ENCODE results near the gene NDUFA3. TPM values are rescaled to one million over a fixed set of nuclear protein-coding genes. Genes with fewer than 3 reads are reported as not detected.

The NDUFA3 gene
- total and polyA plus RNA-seq, 2 of the 13 experiments (the other 11 are each of a cell fraction or from before 2014, with no cell fraction given): 31.6 to 75.4 TPM

GRCh38 chr19:54137699-54138488, 35.2 kb downstream of the NDUFA3 start, which contains the start of gene CNOT3 (continued):
- TF ChIP-seq CEBPZ (IDR thresholded peaks at IDR 0.05; ENCODE audit: low read length) (no peak), ZNF816 (CRISPR knock-in tag; IDR thresholded peaks at IDR 0.05; ENCODE audit: borderline replicate concordance) (no peak), ZNF761 (CRISPR knock-in tag; conservative IDR thresholded peaks at IDR 0.05) (no peak), NR1H2 (CRISPR knock-in tag; IDR thresholded peaks at IDR 0.05; ENCODE audit: borderline replicate concordance, low read depth) (no peak), ZNF567 (CRISPR knock-in tag; IDR thresholded peaks at IDR 0.05; ENCODE audit: borderline replicate concordance) (no peak), ATF7 (IDR thresholded peaks at IDR 0.05) (no peak), ATF7 (CRISPR knock-in tag; IDR thresholded peaks at IDR 0.05) (no peak), SMAD3 (CRISPR knock-in tag; IDR thresholded peaks at IDR 0.05) (no peak), AKAP8 (CRISPR knock-in tag; IDR thresholded peaks at IDR 0.05) (no peak), ZNF775 (CRISPR knock-in tag; IDR thresholded peaks at IDR 0.05; ENCODE audit: borderline replicate concordance) (no peak), MBD4 (IDR thresholded peaks at IDR 0.05; ENCODE audit: borderline replicate concordance, low read length) (no peak), ZNF543 (CRISPR knock-in tag; IDR thresholded peaks at IDR 0.05) (no peak; the same call in 1 of the 2 replicates), ZNF362 (CRISPR knock-in tag; IDR thresholded peaks at IDR 0.05; ENCODE audit: borderline replicate concordance) (no peak), ZNF773 (CRISPR knock-in tag; IDR thresholded peaks at IDR 0.05; ENCODE audit: borderline replicate concordance) (no peak), ZNF501 (CRISPR knock-in tag; IDR thresholded peaks at IDR 0.05) (no peak), ZNF496 (CRISPR knock-in tag; IDR thresholded peaks at IDR 0.05; ENCODE audit: insufficient replicate concordance) (no peak), ZNF629 (CRISPR knock-in tag; conservative IDR thresholded peaks at IDR 0.05) (no peak), SOX6 (IDR thresholded peaks at IDR 0.05) (no peak), SOX6 (CRISPR knock-in tag; IDR thresholded peaks at IDR 0.05) (no peak; the same call in 1 of the 2 replicates), ZFP1 (CRISPR knock-in tag; IDR thresholded peaks at IDR 0.05) (no peak)
- TF ChIP-seq, protein P1, sequence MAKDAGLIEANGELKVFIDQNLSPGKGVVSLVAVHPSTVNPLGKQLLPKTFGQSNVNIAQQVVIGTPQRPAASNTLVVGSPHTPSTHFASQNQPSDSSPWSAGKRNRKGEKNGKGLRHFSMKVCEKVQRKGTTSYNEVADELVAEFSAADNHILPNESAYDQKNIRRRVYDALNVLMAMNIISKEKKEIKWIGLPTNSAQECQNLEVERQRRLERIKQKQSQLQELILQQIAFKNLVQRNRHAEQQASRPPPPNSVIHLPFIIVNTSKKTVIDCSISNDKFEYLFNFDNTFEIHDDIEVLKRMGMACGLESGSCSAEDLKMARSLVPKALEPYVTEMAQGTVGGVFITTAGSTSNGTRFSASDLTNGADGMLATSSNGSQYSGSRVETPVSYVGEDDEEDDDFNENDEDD (CRISPR knock-in tag; IDR thresholded peaks at IDR 0.05; ENCODE audit: borderline replicate concordance): no peak
- TF ChIP-seq, protein P2, sequence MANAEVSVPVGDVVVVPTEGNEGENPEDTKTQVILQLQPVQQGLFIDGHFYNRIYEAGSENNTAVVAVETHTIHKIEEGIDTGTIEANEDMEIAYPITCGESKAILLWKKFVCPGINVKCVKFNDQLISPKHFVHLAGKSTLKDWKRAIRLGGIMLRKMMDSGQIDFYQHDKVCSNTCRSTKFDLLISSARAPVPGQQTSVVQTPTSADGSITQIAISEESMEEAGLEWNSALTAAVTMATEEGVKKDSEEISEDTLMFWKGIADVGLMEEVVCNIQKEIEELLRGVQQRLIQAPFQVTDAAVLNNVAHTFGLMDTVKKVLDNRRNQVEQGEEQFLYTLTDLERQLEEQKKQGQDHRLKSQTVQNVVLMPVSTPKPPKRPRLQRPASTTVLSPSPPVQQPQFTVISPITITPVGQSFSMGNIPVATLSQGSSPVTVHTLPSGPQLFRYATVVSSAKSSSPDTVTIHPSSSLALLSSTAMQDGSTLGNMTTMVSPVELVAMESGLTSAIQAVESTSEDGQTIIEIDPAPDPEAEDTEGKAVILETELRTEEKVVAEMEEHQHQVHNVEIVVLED (CRISPR knock-in tag; IDR thresholded peaks at IDR 0.05; ENCODE audit: borderline replicate concordance): 0 out of 2 replicates have a peak, but pooled peaks have one; percentile 6
